DOHH2 (cell line): ENCODE results near the gene SLC35E2B.

Experiments
- H3F3A ChIP-seq: fragments of 200-600 bp; sonication (generic), shearing (Covaris generic); 2 replicates; pipeline ENCODE4 v1.6.0; 2016; ENCODE audit warnings: antibody characterized with exemption, mild to moderate bottlenecking; ENCODE audit not compliant: control insufficient read depth, insufficient read depth
- H3K27ac ChIP-seq: fragments of 200-600 bp; sonication (generic); 2 replicates; pipeline ENCODE4 v1.5.1; 2014; ENCODE audit warnings: low read depth, mild to moderate bottlenecking, low read length, moderate library complexity
- H3K27me3 ChIP-seq: fragments of 200-600 bp; sonication (generic); 2 replicates; pipeline ENCODE4 v1.6.1; 2014; ENCODE audit warnings: mild to moderate bottlenecking, low read length, mixed read lengths; ENCODE audit not compliant: control insufficient read depth
- H3K36me3 ChIP-seq: fragments of 200-600 bp; sonication (generic); 2 replicates; pipeline ENCODE4 v1.6.1; 2014; ENCODE audit warnings: mild to moderate bottlenecking, low read length, moderate library complexity, mixed read lengths; ENCODE audit not compliant: control insufficient read depth
- H3K4me1 ChIP-seq: fragments of 200-600 bp; sonication (generic); 2 replicates; pipeline ENCODE4 v1.6.1; 2014; ENCODE audit warnings: mild to moderate bottlenecking, low read length, mixed read lengths; ENCODE audit not compliant: control insufficient read depth
- H3K4me2 ChIP-seq: fragments of 200-600 bp; sonication (generic); 2 replicates; pipeline ENCODE4 v1.6.0; 2014; ENCODE audit warnings: mild to moderate bottlenecking, low read length, moderate library complexity
- H3K4me3 ChIP-seq: fragments of 200-600 bp; sonication (generic); 2 replicates; pipeline ENCODE4 v1.5.1; 2014; ENCODE audit warnings: mild to moderate bottlenecking, low read length, mixed read lengths
- H3K79me2 ChIP-seq: fragments of 200-600 bp; sonication (generic); 2 replicates; pipeline ENCODE4 v1.6.1; 2014; ENCODE audit warnings: mild to moderate bottlenecking, low read length, mixed read lengths; ENCODE audit not compliant: control insufficient read depth
- H3K9me2 ChIP-seq: fragments of 200-600 bp; sonication (generic); replicated peaks from 2 replicates; pipeline ENCODE4 v1.6.1; 2014; ENCODE audit warnings: mild to moderate bottlenecking, low read length, mixed read lengths; ENCODE audit not compliant: control insufficient read depth
- H3K9me3 ChIP-seq: fragments of 200-600 bp; sonication (generic); 2 replicates; pipeline ENCODE4 v1.6.1; 2014; ENCODE audit warnings: antibody characterized with exemption, low read length, mixed read lengths; ENCODE audit not compliant: control insufficient read depth, insufficient read depth
- H4K20me1 ChIP-seq: fragments of 200-600 bp; sonication (generic); 2 replicates; pipeline ENCODE4 v1.6.0; 2014; ENCODE audit warnings: low read depth, mild to moderate bottlenecking, antibody characterized with exemption, low read length, moderate library complexity; ENCODE audit not compliant: control insufficient read depth, insufficient read depth
- CTCF ChIP-seq: fragments of 200-600 bp; sonication (generic); IDR thresholded peaks from one replicate; pipeline ENCODE4 v1.5.1; 2014; ENCODE audit warnings: antibody characterized with exemption, mild to moderate bottlenecking, low read depth, low read length; ENCODE audit not compliant: poor library complexity, severe bottlenecking
- EZH2phosphoT487 ChIP-seq: fragments of 200-600 bp; sonication (generic); IDR thresholded peaks from 2 replicates; pipeline ENCODE4 v1.6.1; 2017; ENCODE audit warnings: borderline replicate concordance, mild to moderate bottlenecking, antibody characterized with exemption, low read length, moderate library complexity, mixed read lengths

SLC35E2B gene

GRCh38 chr1:1614204-1614953 lies 78.2 kb downstream of the SLC35E2B start:
- Histone ChIP-seq H3K27ac (no peak overlapping the region), H4K20me1 (peaks cover 7% of the 10 kb centered on the region; the same call in 1 of the 2 replicates)

GRCh38 chr1:1613509-1614082 lies 79.0 kb downstream of the SLC35E2B start:
- Histone ChIP-seq H3K27ac (no peak overlapping the region), H3F3A (peaks cover 3% of the 10 kb centered on the region; the same call in 1 of the 2 replicates), H3K9me3 (no peaks in the 10 kb centered on the region), H3K4me1 (peaks cover 26% of the 10 kb centered on the region), H4K20me1 (peaks cover 7% of the 10 kb centered on the region; the same call in 1 of the 2 replicates), H3K27me3 (no peaks in the 10 kb centered on the region), H3K79me2 (peaks cover 25% of the 10 kb centered on the region), H3K9me2 (no peaks in the 10 kb centered on the region), H3K4me3 (no peak overlapping the region), H3K4me2 (peak overlapping the region; percentile 99), H3K36me3 (peaks cover 3% of the 10 kb centered on the region)
- TF ChIP-seq CTCF (no peak), EZH2phosphoT487 (no peak)

More at GRCh38 chr1:1614204-1614953, 78.2 kb downstream of the SLC35E2B start:
- Histone ChIP-seq H3K79me2 (peaks cover 25% of the 10 kb centered on the region), H3K27me3 (no peaks in the 10 kb centered on the region), H3K9me3 (no peaks in the 10 kb centered on the region), H3K36me3 (peaks cover 3% of the 10 kb centered on the region), H3K4me1 (peaks cover 26% of the 10 kb centered on the region), H3F3A (peaks cover 3% of the 10 kb centered on the region; the same call in 1 of the 2 replicates), H3K4me3 (peak overlapping the region; percentile 98), H3K9me2 (no peaks in the 10 kb centered on the region), H3K4me2 (peak overlapping the region; percentile 99)
- TF ChIP-seq EZH2phosphoT487 (no peak), CTCF (no peak)

GRCh38 chr1:1612104-1612400 lies 80.5 kb downstream of the SLC35E2B start:
- TF ChIP-seq EZH2phosphoT487 = no peak
- no peak for TF ChIP-seq CTCF
- no peak overlapping the region for H3K4me3 ChIP-seq
- H4K20me1 ChIP-seq = peaks cover 7% of the 10 kb centered on the region; the same call in 1 of the 2 replicates
- no peaks in the 10 kb centered on the region for H3K9me2 ChIP-seq
- H3K27ac ChIP-seq = no peak overlapping the region
- H3K4me2 ChIP-seq = no peak overlapping the region
- H3K4me1 ChIP-seq = peaks cover 31% of the 10 kb centered on the region
- peaks cover 3% of the 10 kb centered on the region; the same call in 1 of the 2 replicates for H3K36me3 ChIP-seq
- no peaks in the 10 kb centered on the region for H3K9me3 ChIP-seq
- H3K27me3 ChIP-seq = no peaks in the 10 kb centered on the region
- H3F3A ChIP-seq = peaks cover 3% of the 10 kb centered on the region; the same call in 1 of the 2 replicates
- peaks cover 24% of the 10 kb centered on the region for H3K79me2 ChIP-seq
